ENCODE measurements around the gene ZNF668. TPM values are rescaled to one million over a fixed set of nuclear protein-coding genes. Genes with fewer than 3 reads are reported as not detected.

The ZNF668 gene
- total RNA-seq, 1 experiment from 2014 or later, result 16.8 TPM

- no peak overlapping the region for H3K27ac ChIP-seq (ENCODE audit: low read depth, low read length)
- ATAC-seq, result no peak
- no peak overlapping the region for H3K4me2 ChIP-seq (ENCODE audit: low read length)
- ChIA-PET CTCF (no interaction called here), RAD21 (ENCODE audit: low non-redundant PET in 1 of 2, low total read pairs in 2 of 2, uncharacterized antibody in 2 of 2, unreplicated experiment in 2 of 2) (no interaction called here), POLR2A (no interaction called here)
- no peaks in the 10 kb centered on the region for H3K27me3 ChIP-seq (ENCODE audit: insufficient read depth, low read length)
- no peak overlapping the region for H3K9ac ChIP-seq (ENCODE audit: low read length)
- no peaks in the 10 kb centered on the region for H3K9me2 ChIP-seq (ENCODE audit: insufficient read depth)
- H3K4me3 ChIP-seq (replicated peaks in 1 of 2; ENCODE audit: low read depth in 1 of 2, low read length in 2 of 2), result no peak overlapping the region
- DNase-seq (ENCODE audit: low read depth, low spot score), result no peak
- intact Hi-C loops (cut with micrococcal nuclease), result loop anchor here (10.0 kb wide), 1 partner anchor 378 kb away; the partner anchor contains the start of gene ARMC5
- H3K79me2 ChIP-seq (ENCODE audit: insufficient read depth, low read length), result peaks cover 49% of the 10 kb centered on the region
- no peaks in the 10 kb centered on the region for H3K9me3 ChIP-seq (ENCODE audit: control insufficient read depth in 1 of 2, insufficient read depth in 1 of 2, low read depth in 1 of 2, low read length in 2 of 2)
- no TSS peak for BruUV-seq (replicated peaks)
- H3K36me3 ChIP-seq (ENCODE audit: control insufficient read depth in 1 of 2, insufficient read depth in 2 of 2, low read length in 2 of 2), result peaks cover 14 to 42% of the 10 kb centered on the region in 2 experiments
- peaks cover 3 to 14% of the 10 kb centered on the region in 2 experiments; a peak in 3 of 4 replicates for H3K4me1 ChIP-seq (ENCODE audit: control insufficient read depth in 1 of 2, insufficient read depth in 2 of 2, low read length in 2 of 2)
- TF ChIP-seq, protein P1, sequence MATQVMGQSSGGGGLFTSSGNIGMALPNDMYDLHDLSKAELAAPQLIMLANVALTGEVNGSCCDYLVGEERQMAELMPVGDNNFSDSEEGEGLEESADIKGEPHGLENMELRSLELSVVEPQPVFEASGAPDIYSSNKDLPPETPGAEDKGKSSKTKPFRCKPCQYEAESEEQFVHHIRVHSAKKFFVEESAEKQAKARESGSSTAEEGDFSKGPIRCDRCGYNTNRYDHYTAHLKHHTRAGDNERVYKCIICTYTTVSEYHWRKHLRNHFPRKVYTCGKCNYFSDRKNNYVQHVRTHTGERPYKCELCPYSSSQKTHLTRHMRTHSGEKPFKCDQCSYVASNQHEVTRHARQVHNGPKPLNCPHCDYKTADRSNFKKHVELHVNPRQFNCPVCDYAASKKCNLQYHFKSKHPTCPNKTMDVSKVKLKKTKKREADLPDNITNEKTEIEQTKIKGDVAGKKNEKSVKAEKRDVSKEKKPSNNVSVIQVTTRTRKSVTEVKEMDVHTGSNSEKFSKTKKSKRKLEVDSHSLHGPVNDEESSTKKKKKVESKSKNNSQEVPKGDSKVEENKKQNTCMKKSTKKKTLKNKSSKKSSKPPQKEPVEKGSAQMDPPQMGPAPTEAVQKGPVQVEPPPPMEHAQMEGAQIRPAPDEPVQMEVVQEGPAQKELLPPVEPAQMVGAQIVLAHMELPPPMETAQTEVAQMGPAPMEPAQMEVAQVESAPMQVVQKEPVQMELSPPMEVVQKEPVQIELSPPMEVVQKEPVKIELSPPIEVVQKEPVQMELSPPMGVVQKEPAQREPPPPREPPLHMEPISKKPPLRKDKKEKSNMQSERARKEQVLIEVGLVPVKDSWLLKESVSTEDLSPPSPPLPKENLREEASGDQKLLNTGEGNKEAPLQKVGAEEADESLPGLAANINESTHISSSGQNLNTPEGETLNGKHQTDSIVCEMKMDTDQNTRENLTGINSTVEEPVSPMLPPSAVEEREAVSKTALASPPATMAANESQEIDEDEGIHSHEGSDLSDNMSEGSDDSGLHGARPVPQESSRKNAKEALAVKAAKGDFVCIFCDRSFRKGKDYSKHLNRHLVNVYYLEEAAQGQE (IDR thresholded peaks at IDR 0.05; ENCODE audit: low read depth), result no peak
- TF ChIP-seq SIN3A (IDR thresholded peaks at IDR 0.05; ENCODE audit: low read depth) (no peak), ATF3 (IDR thresholded peaks at IDR 0.05) (no peak), EZH2phosphoT487 (IDR thresholded peaks at IDR 0.05; ENCODE audit: borderline replicate concordance) (no peak), ELF1 (IDR thresholded peaks at IDR 0.05; ENCODE audit: borderline replicate concordance, low read depth) (no peak), SRF (IDR thresholded peaks at IDR 0.05; ENCODE audit: low read depth) (no peak), EGR1 (IDR thresholded peaks at IDR 0.05; ENCODE audit: low read depth) (no peak), FOSL1 (IDR thresholded peaks at IDR 0.05; ENCODE audit: low read depth) (no peak), RAD21 (IDR thresholded peaks at IDR 0.05; ENCODE audit: low read depth) (no peak), MAX (IDR thresholded peaks at IDR 0.05) (no peak), ZNF274 (IDR thresholded peaks at IDR 0.05; ENCODE audit: low read depth, low read length) (no peak), TCF7L2 (IDR thresholded peaks at IDR 0.05; ENCODE audit: borderline replicate concordance, extremely low read depth, insufficient read depth, insufficient read length) (no peak), CBX3 (IDR thresholded peaks at IDR 0.05; ENCODE audit: low read depth) (no peak), SP1 (IDR thresholded peaks at IDR 0.05; ENCODE audit: low read depth) (no peak), EZH2 (IDR thresholded peaks at IDR 0.05) (no peak), ZBTB33 (IDR thresholded peaks at IDR 0.05; ENCODE audit: extremely low read depth, insufficient replicate concordance, low read length) (no peak), CEBPB (IDR thresholded peaks at IDR 0.05; ENCODE audit: low read depth) (no peak), POLR2A (IDR thresholded peaks at IDR 0.05; ENCODE audit: borderline replicate concordance, extremely low read depth, insufficient read depth, insufficient read length) (no peak), POLR2AphosphoS5 (IDR thresholded peaks at IDR 0.05; ENCODE audit: low read depth, low read length) (no peak)
- no peak overlapping the region for H2AFZ ChIP-seq (ENCODE audit: low read depth, low read length, poor library complexity, severe bottlenecking)
- H4K20me1 ChIP-seq (ENCODE audit: insufficient read depth), result no peaks in the 10 kb centered on the region
Observed at GRCh38 chr16:31077024-31077423, 3.0 kb upstream of the ZNF668 start.
